MM.1S (cell line): Measurements from ENCODE around the gene LPIN1.

Experiments
- EZH2 ChIP-seq: fragments of 300-600 bp; sonication (generic); optimal IDR thresholded peaks from 2 replicates; pipeline ENCODE3; 2017; ENCODE audit warnings: low read depth, mild to moderate bottlenecking, antibody characterized with exemption, low read length, mixed read lengths
- EZH2phosphoT487 ChIP-seq: fragments of 300-600 bp; sonication (generic); IDR thresholded peaks from 2 replicates; pipeline ENCODE4 v1.6.1; 2018; ENCODE audit warnings: antibody characterized with exemption, low read length
- TF ChIP-seq, protein P1 (sequence below): fragments of 300-600 bp; sonication (generic); IDR thresholded peaks from 2 replicates; pipeline ENCODE4 v1.5.1; 2016; ENCODE audit warnings: antibody characterized with exemption, low read length, mixed read lengths

GRCh38 chr2:11716689-11717321, 29.6 kb upstream of the LPIN1 start:
- TF ChIP-seq, protein P1, sequence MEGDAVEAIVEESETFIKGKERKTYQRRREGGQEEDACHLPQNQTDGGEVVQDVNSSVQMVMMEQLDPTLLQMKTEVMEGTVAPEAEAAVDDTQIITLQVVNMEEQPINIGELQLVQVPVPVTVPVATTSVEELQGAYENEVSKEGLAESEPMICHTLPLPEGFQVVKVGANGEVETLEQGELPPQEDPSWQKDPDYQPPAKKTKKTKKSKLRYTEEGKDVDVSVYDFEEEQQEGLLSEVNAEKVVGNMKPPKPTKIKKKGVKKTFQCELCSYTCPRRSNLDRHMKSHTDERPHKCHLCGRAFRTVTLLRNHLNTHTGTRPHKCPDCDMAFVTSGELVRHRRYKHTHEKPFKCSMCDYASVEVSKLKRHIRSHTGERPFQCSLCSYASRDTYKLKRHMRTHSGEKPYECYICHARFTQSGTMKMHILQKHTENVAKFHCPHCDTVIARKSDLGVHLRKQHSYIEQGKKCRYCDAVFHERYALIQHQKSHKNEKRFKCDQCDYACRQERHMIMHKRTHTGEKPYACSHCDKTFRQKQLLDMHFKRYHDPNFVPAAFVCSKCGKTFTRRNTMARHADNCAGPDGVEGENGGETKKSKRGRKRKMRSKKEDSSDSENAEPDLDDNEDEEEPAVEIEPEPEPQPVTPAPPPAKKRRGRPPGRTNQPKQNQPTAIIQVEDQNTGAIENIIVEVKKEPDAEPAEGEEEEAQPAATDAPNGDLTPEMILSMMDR: no peak
- no peak for TF ChIP-seq EZH2phosphoT487
- no peak for TF ChIP-seq EZH2
